Muscle layer of duodenum (tissue), 2 donors: ENCODE measurements around the gene GRIK2.

Experiments used
- H3K27ac ChIP-seq: one replicate; pipeline ENCODE4 v1.7.0; 2013; ENCODE audit warnings: mild to moderate bottlenecking, low read length
- H3K27me3 ChIP-seq: one replicate; pipeline ENCODE4 v1.7.0; 2013; ENCODE audit warnings: low read depth, mild to moderate bottlenecking, control low read depth, low read length
- H3K36me3 ChIP-seq, 2 donors: one replicate each; pipeline ENCODE4 v1.7.0; 2013; ENCODE audit warnings: low read length in 2 of 2, control low read depth in 1 of 2, mild to moderate bottlenecking in 1 of 2; ENCODE audit not compliant: insufficient read depth in 2 of 2, control insufficient read depth in 1 of 2
- H3K4me1 ChIP-seq, 2 donors: one replicate each; pipeline ENCODE4 v1.7.0; 2013; ENCODE audit warnings: low read length in 2 of 2, mild to moderate bottlenecking in 2 of 2, control low read depth in 1 of 2, moderate library complexity in 1 of 2; ENCODE audit not compliant: insufficient read depth in 2 of 2, control insufficient read depth in 1 of 2
- H3K4me3 ChIP-seq, 2 donors: one replicate each; pipeline ENCODE4 v1.7.0; 2013; ENCODE audit warnings: low read length in 2 of 2, low read depth in 1 of 2, mild to moderate bottlenecking in 1 of 2
- H3K9me3 ChIP-seq, 2 donors: one replicate each; pipeline ENCODE4 v1.7.0; 2013; ENCODE audit warnings: low read length in 2 of 2, control low read depth in 1 of 2, mild to moderate bottlenecking in 1 of 2; ENCODE audit not compliant: control insufficient read depth in 1 of 2
- donor health status: healthy.

GRIK2 gene

GRCh38 chr6:101940391-101940790 is 546.9 kb downstream of the GRIK2 start:
- no peaks in the 10 kb centered on the region for H3K4me1 ChIP-seq
- H3K9me3 ChIP-seq = no peaks in the 10 kb centered on the region
- no peaks in the 10 kb centered on the region for H3K27me3 ChIP-seq
- no peak overlapping the region for H3K27ac ChIP-seq
- no peak overlapping the region for H3K4me3 ChIP-seq
- no peaks in the 10 kb centered on the region for H3K36me3 ChIP-seq

DNA sequence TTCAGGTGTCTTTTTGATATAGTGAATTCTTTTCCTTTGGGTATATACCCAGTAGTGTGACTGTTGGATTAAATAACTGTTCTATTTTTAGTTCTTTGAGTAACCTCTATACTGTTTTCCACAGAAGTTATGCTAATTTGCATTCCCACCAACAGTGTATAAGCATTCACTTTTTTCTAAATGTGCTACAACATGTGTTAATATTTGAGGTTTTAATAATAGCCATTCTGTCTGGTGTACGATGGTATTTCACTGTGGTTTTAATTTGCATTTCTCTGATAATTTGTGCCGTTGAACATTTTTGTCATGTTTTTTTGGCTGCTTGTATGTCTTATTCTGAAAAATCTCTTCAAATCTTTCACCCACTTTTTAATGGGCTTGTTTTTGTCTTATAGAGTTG is 563.5 kb downstream of the GRIK2 start:
- no peak overlapping the region for H3K27ac ChIP-seq
- H3K4me3 ChIP-seq = no peak overlapping the region
- peaks cover 0 to 3% of the 10 kb centered on the region in 2 donors for H3K36me3 ChIP-seq
- H3K4me1 ChIP-seq = no peaks in the 10 kb centered on the region
- no peaks in the 10 kb centered on the region for H3K9me3 ChIP-seq
- no peaks in the 10 kb centered on the region for H3K27me3 ChIP-seq

DNA sequence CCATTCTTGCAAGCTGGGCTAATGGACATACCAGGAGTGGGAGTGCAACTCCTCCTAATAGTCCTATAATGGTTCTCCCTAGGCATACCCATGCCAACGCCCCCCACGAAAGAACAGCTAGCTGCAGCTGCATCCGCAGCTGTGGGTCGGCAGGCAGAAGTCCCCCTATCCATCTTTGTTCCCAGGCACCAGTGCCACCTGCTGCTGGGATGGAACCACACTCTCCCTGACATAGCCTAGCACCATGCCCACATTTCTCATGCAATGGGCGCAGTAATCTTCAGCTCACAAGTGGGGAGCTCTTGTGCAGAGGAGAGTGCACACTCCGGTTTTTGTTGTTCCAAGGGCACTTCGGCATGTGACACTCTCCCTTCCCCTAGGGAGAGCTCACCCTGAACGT is 567.8 kb downstream of the GRIK2 start:
- Histone ChIP-seq H3K4me1 (no peaks in the 10 kb centered on the region), H3K9me3 (peaks cover 0 to 3% of the 10 kb centered on the region in 2 donors), H3K36me3 (peaks cover 0 to 3% of the 10 kb centered on the region in 2 donors), H3K27ac (no peak overlapping the region), H3K27me3 (no peaks in the 10 kb centered on the region), H3K4me3 (no peak overlapping the region)

GRCh38 chr6:101980924-101981323 is 587.4 kb downstream of the GRIK2 start:
- no peak overlapping the region for H3K4me3 ChIP-seq
- H3K4me1 ChIP-seq = no peaks in the 10 kb centered on the region
- H3K27ac ChIP-seq = no peak overlapping the region
- H3K36me3 ChIP-seq = no peaks in the 10 kb centered on the region
- no peaks in the 10 kb centered on the region for H3K9me3 ChIP-seq
- no peaks in the 10 kb centered on the region for H3K27me3 ChIP-seq

GRCh38 chr6:101986476-101986875 is 593.0 kb downstream of the GRIK2 start:
- no peak overlapping the region for H3K4me3 ChIP-seq
- H3K27ac ChIP-seq = no peak overlapping the region
- no peaks in the 10 kb centered on the region for H3K36me3 ChIP-seq
- no peaks in the 10 kb centered on the region for H3K27me3 ChIP-seq
- no peaks in the 10 kb centered on the region for H3K9me3 ChIP-seq
- no peaks in the 10 kb centered on the region for H3K4me1 ChIP-seq

DNA sequence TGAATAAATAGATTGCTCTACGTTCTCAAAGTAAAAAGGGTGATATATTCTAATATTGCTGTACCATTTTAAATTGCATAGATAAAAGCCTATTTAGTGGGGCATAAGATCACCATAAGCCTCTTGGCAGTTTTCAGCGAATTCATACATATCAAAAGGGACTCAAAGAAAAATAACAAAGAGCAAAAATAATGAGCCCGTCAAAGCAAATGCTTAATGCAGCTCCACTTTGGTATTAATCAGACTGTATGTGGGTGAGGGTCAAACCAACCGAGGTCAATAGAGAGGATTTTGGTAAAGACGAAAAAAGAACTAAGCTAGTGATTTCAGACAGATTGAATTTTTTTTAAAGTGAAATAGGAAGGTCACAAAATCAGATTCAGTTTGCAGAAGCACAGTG is 598.8 kb downstream of the GRIK2 start:
- Histone ChIP-seq H3K9me3 (no peaks in the 10 kb centered on the region), H3K4me1 (no peaks in the 10 kb centered on the region), H3K27me3 (no peaks in the 10 kb centered on the region), H3K36me3 (no peaks in the 10 kb centered on the region), H3K4me3 (no peak overlapping the region), H3K27ac (no peak overlapping the region)

DNA sequence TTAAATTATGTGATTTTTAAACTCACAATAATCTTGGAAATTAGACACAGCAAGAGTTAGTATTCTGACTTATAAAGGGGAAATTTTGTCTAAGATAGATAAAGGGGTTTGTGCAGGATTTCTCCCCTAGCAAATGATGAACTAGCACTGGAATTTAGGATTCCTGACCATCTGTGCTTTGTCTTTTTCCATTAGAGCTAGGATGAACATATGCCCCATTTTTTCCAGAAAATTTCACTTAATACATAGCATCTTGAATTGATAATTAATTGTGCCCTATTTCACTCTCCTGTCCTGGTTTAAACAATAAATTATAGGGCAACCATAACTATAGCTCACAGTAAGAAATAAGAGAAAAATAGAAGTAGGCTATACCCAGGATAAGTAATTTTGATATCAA is 601.0 kb downstream of the GRIK2 start:
- Histone ChIP-seq H3K27ac (no peak overlapping the region), H3K9me3 (no peaks in the 10 kb centered on the region), H3K4me1 (no peaks in the 10 kb centered on the region), H3K4me3 (no peak overlapping the region), H3K36me3 (no peaks in the 10 kb centered on the region), H3K27me3 (no peaks in the 10 kb centered on the region)

GRCh38 chr6:102015431-102015830 is 621.9 kb downstream of the GRIK2 start:
- no peaks in the 10 kb centered on the region for H3K27me3 ChIP-seq
- H3K36me3 ChIP-seq = no peaks in the 10 kb centered on the region
- no peak overlapping the region for H3K4me3 ChIP-seq
- no peak overlapping the region for H3K27ac ChIP-seq
- no peaks in the 10 kb centered on the region for H3K4me1 ChIP-seq
- H3K9me3 ChIP-seq = peaks cover 0 to 6% of the 10 kb centered on the region in 2 donors

DNA sequence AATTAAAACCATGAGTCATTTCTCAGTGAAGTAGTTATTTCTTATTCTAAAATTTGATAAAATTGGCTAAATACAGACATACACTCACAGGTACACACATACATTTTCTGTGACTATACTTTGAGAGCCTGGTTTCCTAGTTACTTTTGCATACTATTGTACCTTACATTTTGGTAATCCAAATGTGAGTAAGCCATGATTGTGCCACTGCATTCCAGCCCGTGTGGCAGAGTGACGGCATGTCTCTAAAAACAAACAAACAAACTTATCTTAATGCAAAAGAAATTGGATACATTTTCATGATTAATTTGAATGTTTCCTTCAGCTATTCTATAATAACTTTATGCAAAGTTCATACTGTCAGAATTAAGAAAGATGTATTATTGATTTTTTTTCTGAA is 628.8 kb downstream of the GRIK2 start:
- Histone ChIP-seq H3K36me3 (no peaks in the 10 kb centered on the region), H3K9me3 (no peaks in the 10 kb centered on the region), H3K27me3 (no peaks in the 10 kb centered on the region), H3K4me1 (no peaks in the 10 kb centered on the region), H3K27ac (no peak overlapping the region), H3K4me3 (no peak overlapping the region)

DNA sequence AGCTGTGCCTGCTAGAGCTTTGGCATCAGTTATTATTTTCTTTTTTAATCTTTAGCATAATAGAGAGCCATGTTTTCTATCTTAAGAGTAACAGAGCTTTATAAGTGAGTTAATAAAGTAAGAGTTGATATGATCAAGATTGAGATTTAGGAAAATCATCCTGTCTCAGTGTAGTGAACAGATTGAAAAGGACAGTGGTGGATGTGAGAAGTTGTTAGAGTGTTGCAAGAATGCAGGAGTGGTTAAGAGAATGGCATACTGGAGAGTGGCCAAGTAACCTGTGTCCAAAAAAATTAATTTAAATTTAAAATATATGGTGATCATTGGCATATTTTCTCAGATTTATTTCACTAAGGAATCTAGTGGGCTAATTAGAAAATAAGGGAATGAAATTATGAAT is 629.3 kb downstream of the GRIK2 start:
- no peak overlapping the region for H3K4me3 ChIP-seq
- H3K9me3 ChIP-seq = no peaks in the 10 kb centered on the region
- H3K36me3 ChIP-seq = no peaks in the 10 kb centered on the region
- no peaks in the 10 kb centered on the region for H3K27me3 ChIP-seq
- H3K4me1 ChIP-seq = no peaks in the 10 kb centered on the region
- no peak overlapping the region for H3K27ac ChIP-seq

DNA sequence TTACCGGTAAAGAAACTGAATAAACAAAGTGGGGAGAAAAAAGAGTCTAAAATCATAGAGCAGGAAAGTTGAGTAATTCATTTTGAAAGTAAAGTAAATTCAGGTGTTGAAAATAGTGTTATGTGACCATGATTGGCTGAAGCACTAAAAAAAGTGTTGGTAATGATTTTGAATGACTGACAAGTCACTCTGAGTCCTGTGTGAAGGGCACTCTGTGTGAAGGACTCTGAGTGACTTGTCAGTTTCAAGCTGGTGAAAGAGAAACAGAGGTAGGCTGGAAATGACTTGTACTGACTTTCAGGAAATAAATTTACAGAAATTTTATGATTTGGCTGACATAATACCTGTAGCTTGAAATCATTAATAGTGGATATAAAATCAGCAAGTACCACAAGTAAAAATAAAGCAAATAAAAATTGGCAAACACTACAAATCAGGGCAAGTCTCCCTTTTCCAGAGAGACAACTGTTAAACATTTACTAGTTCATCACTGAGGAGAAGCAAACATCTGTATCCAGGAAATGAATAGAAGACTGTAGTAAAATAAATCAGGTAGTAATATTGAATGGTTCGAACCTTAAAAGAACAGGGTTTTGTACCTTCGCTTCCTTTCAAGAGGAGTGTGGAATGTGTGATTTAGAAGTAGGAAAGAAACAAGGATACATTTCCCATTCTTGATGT is 630.6 kb downstream of the GRIK2 start:
- Histone ChIP-seq H3K36me3 (no peaks in the 10 kb centered on the region), H3K4me3 (no peak overlapping the region), H3K9me3 (no peaks in the 10 kb centered on the region), H3K27me3 (no peaks in the 10 kb centered on the region), H3K27ac (no peak overlapping the region), H3K4me1 (no peaks in the 10 kb centered on the region)

DNA sequence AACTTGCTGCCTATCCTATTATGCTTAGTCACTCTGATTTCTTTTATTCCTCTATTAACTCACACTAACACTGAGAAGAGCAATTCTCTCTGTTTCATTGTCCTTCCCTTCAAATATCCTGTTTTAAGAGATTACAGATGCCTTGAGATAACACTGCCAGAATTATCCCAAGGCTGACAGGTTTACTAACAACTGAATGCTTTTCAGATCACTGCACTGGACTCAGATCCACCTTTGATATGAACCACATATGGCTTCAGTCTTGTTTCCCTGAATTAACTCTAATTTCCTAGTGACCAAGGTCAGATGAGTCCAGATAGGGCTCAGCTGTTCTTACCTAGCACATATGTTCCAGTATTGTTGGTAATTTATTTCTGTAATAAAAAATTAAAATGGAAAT is 633.1 kb downstream of the GRIK2 start:
- Histone ChIP-seq H3K4me1 (no peaks in the 10 kb centered on the region), H3K27ac (no peak overlapping the region), H3K27me3 (no peaks in the 10 kb centered on the region), H3K4me3 (no peak overlapping the region), H3K36me3 (no peaks in the 10 kb centered on the region), H3K9me3 (no peaks in the 10 kb centered on the region)
